HPDE6-E6E7 (cell line): ENCODE data around the gene TIRAP.
A peak's percentile ranks its signal among the peaks of the same experiment; 100 is the strongest.
"Not testable (repeated sequence)": the region's sequence is repeated elsewhere in the genome, so short reads cannot be mapped to it uniquely, and the experiment has no call there.

ENCODE experiments used
- DNase-seq: peaks from one replicate; pipeline ENCODE4 v3.0.0; 2011; ENCODE audit warnings: missing footprints; ENCODE audit errors: extremely low spot score

Gene TIRAP

DNA sequence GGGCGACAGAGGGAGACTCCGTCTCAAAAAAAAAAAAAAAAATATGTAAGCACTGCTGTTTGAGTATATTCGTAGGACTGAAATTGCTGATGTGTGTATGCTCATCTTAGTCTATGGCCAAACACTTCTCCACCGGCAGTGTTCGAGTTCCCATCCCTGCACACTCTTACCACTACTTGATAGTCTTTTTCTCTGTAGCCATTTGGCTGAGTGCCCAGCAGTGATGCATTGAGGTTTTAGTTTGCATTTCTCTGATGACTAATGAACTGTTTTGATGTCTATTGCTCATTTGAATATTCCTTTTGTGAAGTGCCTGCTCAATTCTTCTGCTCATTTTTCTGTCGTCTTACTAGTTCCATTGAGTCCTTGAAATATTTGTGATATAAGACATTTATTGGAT lies 1.9 kb downstream of the TIRAP start:
- DNase-seq, result peak; percentile 63

DNA sequence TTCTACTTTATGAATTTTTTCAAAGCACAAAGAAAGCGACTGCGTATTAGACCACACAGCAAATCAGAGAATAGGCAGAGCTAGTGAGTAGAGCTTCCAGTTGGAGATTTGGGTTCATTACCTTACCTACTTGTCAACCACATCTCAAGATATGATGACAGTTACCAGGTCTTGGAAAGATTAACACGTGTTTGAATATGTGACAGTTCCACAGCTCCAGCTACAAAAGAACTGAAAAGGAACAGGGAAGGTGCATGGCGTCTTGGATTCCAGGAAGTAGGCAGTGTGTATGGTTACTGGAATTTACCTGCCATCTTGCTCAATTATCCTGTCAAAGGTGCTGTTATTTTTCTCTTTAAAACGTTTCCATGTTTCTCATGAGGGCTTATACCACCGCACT lies 5.3 kb downstream of the TIRAP start:
- DNase-seq, result no peak

DNA sequence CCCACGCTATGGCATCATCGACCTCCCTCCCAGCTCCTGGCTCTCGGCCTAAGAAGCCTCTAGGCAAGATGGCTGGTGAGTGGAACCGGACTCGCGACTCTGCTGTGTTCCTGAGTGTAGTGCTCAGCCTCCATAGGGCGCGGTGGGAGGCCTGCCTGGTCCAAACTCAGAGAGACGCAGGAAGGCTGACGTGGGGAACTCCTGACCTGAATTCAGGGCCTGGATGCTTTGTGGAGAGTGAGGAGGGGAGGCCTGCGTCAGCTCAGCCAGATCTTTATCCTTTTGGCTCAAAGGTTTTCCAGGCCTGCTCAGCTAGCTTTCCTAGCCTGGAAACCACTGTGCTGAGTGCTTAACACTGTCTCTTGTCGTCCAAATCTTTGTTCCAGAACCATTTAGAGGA lies 8.0 kb downstream of the TIRAP start:
- no peak for DNase-seq

DNA sequence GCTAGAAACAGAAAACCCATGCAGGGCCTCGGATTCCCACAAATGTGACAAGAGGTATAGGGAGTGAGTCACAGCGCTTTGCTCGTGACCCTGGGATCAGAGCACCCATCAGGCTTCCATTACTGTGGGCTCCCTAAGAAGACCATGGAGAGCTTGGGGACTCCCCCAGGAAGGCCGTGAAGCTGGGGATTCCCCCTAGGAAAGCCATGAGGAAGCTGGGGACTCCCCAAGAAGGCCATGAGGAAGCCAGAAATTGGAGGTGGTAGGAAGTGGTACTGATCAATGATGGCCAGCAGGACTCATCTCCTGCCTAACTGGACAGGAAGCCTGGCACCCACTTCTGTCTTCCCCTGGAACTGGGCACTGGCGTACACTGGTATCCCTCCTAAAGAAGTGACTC lies 10.8 kb downstream of the TIRAP start:
- DNase-seq, result no peak

DNA sequence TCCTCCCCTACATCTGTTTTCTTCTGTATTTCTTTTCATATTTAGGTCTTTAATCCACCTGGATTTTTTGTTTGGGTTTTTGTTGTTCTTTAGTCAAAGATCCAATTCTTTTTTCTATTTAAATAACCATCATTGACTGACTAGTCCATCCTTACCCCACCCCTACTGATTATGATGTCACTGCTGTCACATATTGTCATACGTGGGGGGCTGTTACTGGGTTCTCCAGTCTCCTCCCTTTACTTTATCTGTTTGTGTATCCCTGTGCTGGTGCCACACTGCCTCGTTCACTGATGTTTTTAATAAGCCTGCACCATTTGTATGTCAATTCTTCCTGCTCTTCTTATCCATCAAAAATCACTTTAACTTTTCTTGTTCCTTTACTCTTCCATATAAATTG lies 14.1 kb downstream of the TIRAP start:
- DNase-seq, result no peak

DNA sequence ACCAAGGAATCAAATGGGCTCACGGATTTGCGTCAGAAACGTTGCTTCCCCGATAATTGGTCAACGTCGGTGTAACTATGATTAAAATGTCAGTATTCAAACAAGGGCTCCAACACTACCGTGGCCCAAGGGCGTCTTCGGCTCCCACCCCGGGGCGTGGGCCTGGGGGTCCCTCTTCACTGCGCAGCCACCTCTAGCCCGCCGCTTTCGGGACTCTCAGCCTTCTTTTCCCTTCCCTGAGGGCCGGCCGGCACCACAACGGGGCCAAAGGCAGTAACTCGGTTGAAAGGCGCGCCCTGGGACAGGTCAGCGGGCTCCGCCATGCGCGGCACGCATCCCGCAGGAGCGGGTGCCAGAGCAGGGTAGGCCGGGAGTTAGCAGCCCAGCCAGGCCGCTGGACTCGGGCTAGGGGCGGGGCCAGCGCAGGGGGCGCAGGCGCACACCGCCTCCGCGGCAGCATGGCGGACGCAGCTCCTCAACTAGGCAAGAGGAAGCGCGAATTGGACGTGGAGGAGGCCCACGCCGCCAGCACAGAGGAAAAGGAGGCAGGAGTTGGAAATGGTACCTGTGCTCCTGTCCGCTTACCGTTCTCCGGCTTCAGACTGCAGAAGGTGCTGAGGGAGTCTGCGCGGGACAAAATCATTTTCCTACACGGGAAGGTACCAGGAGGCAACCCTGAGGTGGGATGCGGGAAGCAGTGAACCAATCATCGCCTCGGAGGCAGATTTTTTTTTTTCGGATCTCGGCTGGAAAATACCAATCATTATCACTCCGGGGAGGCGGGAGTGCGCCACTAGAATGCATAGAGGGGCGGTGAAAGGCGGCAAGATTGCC lies 20.9 kb downstream of the TIRAP start, which contains the start of gene DCPS:
Gene DCPS, plus strand, starts transcription at position 438 of the 834 bp plus-strand sequence. Its CDS starts 21 bp downstream, at position 459.
- peak; percentile 97 for DNase-seq

DNA sequence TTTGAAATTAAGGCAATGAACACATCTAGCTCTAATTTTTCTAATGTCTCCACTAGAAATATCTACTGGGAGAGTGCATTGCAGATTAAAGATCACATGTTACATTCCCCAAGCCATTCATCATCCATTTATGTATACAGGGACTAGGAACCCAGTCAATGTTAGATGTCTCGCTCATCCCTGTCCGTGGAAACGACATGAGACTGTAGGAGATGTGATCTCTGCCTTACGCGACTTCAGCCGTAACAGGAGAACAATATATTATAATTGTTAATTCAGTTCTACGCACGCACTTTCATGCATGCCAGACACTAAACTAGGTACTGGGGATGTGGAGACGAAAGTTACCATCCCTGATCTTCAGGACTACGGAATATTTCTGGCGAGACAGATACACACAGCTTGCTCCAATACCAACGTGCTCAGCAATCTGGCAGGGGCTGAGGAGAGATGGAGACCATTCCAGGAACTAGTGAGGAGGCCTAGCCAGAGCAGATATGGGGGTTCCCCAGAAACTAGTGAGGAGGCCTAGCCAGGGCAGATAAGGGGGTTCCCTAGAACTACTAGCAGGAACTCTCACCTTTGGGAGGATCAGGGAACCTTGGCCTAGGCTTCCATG lies 21.7 kb downstream of the TIRAP start:
- no peak for DNase-seq

DNA sequence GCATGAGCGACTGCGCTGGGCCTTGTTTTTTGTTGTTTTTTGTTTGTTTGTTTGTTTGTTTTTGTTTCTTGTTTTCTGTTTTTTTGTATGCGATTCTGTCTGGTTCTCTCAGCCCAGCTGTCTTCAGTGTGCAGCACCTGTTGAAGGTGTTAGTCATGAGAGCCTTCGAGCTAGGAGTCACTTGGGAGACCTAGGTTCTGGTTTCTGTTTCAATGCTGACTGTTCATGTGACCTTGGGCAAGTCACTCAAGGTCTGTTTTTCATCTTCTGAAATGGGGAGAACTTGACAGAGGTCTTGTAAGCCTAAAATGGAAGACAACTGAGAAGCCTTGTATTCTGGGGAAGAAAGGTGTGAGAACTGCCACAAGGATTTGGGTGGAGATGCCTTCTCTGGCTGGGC lies 22.8 kb downstream of the TIRAP start:
- no peak for DNase-seq

DNA sequence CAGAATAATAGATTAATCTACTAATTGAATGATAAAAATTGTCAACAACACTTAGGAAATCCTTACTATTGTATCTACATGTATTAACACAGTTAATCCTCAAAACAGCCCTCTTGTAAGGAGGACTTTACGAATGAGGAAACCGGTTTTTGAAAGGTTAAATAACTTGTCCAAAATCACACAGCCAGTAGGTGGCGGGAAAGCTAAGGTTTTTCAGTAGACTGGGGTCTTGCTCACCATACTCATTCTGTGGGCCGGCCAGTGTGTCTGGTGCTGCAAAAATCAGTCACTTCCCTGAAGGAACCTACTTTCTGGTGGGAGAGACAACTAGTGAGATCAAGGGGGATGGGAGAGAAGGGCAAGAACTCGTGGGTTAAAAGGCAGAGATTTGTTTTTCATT lies 24.8 kb downstream of the TIRAP start:
- DNase-seq, result no peak

DNA sequence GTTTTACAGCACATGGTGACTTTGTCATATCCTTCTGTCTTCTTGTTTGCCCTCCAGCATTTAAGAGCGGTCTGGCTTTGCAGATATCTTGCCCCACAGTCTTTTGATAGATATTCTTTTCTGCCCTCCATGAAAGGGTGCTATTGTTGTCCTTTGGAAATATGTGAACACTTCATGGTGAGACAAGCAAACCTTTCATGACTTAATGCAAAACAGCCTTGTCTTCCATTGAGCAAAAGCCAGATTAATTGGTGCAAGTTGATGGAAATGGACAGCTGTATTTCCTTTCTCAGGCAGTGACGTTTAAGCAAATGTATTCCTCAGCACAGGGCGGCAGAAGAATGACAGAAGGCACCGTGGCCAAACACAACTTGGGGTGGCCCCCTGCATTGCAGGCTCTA lies 25.4 kb downstream of the TIRAP start:
- no peak for DNase-seq

DNA sequence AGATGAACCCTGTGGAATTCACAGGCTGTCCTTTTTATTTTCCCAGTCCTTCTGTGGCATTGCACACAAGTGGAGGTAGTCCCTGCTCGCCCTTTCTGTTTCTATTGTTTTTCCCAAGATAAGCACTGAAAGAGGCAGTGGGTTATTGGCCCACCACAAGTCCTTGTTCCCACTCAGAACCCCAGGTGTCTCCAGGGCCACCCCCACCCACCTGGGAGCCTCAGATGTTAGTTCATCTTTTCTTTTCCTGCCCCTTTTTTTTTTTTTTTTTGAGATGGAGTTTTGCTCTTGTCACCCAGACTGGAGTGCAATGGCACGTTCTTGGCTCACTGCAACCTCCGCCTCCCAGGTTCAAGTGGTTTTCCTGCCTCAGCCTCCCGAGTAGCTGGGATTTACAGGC lies 25.9 kb downstream of the TIRAP start:
- not testable (repeated sequence) for DNase-seq

DNA sequence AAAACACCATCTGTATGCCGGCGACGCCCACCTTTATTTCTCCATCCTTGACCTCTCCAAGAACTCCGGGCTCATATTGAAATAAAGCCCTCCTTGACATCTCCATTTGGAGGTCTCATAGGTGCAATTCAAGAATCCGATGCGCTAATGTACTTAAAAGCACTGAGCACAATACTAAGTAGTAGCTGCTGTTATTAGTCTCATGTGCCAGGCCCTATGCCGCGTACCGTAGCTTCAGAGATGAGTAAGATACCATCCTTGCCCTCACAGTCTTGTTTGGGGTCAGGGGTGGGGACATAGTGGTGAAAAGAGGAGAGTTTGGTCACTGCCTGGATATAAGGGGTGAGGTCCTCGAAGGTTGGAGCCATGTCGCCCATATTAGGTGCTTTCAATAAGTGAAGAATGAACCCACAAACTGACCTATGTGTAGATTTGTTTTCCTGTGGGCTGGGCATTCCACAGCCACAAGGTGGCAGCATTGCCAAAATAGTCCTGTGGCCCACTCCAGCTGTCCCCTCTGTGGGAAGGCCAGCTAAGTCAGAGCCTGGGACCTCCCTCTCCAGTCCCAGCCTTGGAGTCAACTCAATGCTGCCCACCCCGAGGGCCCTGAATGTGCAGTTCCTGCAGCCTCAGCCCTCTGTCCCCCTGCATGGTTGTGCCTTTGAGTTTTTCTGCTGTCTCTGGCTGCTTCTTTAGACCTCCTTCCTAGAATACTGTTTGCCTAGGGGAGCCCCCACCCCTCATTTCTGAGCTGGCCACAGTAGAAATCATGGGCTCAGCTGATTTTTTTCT lies 27.5 kb downstream of the TIRAP start:
- peak; percentile 59 for DNase-seq

DNA sequence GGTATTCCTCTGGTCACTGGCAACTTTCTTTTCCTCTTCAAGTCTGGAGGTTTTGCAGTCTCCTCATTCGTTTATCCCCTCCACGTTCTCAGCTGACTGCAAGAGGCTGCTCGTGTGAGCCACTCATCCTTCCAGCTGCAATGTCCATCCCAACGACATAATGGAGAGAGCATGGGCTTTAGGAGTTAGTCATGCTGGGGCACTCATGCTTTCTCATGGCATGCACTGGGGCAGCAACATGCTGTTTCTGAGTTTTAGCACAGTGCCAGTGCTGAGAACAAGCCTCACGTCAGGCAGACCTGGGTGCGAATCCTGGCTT lies 28.1 kb downstream of the TIRAP start:
- no peak for DNase-seq

DNA sequence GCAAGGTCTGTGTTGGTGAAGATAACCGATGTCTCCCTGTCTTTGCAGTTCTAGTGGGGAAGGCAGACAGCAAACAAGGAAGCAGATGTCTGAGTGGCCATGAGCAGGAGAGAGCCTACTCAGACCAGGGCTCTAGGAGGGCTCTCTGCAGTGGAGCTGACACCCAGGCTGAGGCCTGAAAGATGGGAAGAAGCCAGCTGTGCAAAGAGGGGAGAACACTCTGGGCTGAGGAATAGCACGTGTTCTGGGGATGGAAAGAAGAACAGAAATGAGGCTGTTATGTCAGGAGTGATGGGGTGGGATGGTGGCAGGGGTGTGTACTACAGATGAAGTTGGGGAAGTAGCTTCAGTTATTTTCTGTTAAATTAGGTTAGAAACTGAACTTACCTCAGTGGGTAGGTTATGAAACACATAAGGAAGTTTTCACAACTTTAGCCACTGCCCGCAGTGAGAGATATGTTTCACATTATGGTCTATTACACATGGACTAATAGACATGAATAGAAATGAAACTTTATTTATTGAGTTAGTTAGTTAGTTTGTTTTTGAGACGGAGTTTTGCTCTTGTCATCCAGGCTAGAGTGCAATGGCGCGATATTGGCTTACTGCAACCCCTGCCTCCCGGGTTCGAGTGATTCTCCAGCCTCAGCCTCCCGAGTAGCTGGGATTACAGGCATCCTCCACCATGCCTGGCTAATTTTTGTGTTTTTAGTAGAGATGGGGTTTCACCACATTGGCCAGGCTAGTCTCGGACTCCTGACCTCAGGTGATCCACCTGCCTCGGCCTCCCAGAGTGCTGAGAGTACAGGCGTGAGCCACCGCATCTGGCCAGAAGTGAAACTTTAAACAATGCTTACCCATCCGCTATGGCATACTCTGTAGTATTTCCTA lies 28.8 kb downstream of the TIRAP start:
- DNase-seq, result no peak

DNA sequence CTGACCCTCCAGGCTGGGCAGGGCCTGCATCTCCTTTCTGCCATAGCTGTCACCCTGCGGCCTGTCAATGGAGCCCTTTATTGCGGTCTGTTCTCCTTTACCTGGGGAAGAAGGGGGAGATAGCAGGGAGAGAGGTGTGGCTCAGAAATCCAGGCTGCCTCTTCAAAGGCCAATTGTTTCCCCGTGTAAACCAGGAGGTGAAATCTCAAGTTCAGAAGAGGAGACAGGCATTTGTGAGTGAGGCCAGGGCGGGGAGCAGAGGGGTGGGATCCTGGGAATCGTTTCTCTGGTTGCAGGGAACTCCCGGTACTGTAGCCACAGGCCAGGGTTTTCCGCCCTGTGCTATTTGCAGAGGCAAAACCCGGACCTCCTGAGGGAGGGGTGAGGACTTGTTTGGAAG lies 30.1 kb downstream of the TIRAP start:
- DNase-seq, result no peak

DNA sequence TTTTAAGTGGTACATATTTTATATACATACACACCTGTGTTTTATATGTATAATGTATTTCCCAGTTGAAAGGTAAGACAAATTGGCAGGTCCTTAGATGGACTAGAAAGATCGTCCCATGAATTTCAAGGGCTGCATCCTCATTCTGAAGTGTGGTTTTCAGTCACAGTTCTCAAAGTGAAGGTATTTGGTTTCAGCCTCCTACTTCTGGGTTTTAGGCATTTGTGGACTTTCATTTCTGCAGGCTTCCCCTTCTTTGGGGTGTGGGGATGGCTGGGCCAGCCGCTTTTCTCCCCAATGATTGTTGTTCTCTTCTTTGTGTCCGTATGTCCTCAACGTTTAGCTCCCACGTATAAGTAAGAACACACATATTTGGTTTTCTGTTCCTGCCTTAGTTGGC lies 30.9 kb downstream of the TIRAP start:
- DNase-seq, result no peak

DNA sequence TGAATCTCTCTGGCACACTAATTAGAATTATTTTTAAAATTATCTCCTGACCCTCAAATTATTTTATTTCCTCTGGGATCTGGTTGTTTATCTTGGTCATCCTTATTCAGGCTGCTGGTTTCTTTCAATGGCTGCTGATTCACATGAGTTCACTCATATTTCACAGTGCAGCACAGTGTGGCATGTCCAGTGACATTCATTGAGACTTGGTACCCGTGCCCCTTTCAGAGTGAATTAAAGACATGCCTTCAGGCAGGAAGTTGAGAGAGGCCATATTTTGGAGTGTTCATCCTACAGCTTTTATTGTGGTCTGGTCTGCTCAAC lies 34.5 kb downstream of the TIRAP start:
- DNase-seq, result no peak

DNA sequence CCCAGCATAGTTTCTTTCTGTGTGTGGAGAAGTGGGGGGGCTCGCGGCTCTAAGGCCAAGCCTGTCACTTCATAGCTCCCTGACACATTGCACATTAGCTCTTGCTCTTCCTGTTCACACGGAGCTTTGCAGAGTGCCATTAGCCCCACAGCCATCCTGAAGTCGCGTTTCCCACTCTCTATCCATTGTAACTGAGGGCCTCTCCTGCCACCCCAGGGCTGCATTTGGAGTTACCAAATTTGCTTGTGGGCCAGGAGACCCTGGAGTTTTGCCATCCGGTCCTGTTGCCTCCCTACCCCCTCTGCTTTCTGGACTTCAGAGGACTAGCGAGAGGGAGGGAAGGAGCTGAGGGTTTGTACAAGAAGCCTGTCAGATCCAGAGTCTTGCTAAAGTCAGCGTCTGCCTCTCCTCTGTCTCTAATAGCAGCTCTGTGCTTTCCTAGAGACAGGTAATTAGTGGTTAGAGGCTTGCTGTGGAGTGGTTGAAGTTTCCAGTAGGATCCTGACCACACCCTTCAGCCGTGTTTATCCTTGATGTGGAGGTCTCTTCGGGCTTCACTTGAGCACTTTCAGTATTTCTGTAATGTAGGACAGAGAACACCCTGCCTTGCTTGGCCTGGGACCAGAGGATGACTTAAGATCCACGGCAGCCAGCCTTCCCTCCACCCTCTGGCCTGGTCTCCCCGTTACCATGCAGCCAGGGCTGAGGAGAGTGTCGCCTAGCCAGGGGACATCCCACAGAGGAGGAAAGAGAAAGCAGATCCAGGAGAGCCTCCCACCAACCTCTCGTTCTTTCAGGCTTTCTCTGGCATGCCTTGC lies 35.1 kb downstream of the TIRAP start:
- DNase-seq, result no peak

DNA sequence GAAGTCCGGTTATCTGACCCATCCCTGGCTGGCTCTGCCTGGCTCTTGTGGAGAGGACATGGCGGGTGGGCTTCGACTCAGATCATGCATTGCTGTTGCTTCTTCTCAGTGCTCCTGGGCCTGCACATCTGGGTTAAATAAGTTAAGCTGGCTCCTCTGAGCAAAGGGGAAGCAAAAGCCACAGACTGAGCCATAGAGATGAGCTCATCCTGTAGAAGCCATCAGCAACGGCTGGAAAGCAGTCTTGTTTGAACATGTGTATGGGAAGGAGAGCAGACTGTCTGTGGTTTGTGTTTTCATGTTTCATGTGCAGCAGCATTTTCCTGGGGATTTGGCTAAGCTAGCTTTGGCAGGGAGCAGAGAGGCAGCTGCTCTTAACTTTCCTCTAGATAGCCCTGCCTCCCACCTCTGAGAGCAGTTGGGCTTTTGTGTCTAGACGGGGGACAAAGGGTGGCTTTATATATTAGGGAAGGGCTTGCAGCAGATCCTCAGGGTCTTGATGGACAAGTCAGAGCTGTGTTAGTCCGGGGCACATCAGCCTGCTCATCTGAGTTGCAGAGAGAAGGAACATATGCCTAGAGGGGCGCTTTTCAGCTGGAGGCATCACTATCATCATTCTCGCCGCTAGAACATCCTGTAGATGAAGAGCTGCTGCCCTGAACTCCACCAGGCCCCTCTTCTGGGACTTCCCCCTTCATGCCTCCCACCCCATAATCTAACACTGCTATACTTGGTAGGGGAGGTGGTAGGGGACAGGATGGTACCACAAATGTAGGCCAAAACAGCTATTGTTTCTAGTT lies 35.9 kb downstream of the TIRAP start:
- peak; percentile 87 for DNase-seq

DNA sequence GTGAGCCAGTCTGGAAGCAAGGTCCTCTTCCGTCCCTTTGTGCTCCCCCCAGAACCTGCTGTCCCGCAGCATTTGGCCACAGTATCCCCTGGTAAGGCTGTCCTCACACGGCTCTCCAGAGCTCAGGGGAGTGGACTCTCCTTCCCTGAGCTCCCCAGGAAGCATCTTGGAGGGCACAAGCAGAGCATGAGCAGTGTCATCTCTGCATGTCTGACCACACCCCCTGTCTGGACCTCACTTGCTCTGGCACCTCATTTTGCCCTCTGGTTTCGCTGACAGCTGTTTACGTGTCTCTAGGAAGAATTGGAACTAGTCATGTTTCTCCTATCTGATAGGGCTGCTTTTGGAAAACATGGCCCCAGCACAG lies 36.5 kb downstream of the TIRAP start:
- DNase-seq, result no peak
